Measurements from ENCODE around the gene LIG3. TPM values are rescaled to one million over a fixed set of nuclear protein-coding genes. Genes with fewer than 3 reads are reported as not detected.
"Not testable (repeated sequence)": the region's sequence is repeated elsewhere in the genome, so short reads cannot be mapped to it uniquely, and the experiment has no call there.

The LIG3 gene
- 22.6 TPM for polyA plus RNA-seq (ENCODE audit: insufficient read length)

DNA sequence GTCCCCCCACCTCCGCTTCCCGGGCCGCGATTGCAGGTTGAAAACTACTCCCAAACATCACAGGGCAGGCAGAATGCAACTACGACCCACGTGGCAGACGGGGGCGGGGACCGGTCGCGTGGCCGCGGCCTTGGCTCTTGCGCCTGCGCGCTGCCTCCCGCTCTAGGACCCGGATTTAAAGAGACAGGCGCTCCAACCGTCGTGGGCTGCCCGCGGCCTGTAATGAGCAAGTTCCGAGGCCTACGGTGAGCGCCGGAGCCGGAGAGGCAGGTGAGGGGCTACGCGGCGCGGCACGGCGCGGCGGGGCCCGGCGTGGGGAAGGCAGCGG, at the start of gene LIG3:
TSS of gene LIG3 (plus strand) at position 160 of the 328 bp plus-strand sequence. CDS start 2,494 bp downstream, outside the sequence.
- DNase-seq, result peak; percentile 96

DNA sequence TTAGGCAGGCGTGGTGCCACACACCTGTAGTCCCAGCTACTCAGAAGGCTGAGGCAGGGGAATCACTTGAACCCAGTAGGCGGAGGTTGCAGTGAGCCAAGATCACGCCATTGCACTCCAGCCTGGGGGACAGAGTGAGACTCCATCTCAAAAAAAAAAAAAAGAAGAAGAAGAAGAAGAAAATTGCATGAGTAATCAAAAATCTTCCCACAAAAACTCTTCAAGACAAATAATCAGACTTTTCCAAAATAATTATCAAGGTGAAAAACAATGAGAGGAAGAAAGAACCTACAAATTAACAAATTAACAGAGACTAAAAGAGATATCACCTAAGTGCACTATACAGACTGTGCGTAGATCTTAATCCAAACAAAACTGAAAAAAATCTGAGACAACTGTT, 29.5 kb upstream of the LIG3 start:
- not testable (repeated sequence) for DNase-seq

DNA sequence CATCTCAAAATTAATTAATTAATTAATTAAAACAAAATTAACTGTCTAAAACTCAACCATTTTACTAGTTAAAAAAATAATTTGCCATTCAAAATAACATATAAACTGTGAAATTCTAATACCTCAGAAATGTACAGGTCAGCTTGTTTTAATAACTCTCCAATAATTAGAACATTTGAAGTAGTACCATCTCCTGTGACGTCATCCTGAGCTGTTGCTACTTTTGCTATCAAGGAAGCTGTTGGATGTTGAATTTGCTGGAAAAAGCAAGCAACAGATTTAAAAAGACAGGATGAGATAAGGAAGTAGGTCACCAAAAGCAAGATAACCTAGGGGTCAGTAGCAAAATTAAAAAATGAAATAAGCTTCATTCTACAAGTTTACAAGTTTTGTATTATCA, 21.9 kb upstream of the LIG3 start:
- DNase-seq, result no peak

DNA sequence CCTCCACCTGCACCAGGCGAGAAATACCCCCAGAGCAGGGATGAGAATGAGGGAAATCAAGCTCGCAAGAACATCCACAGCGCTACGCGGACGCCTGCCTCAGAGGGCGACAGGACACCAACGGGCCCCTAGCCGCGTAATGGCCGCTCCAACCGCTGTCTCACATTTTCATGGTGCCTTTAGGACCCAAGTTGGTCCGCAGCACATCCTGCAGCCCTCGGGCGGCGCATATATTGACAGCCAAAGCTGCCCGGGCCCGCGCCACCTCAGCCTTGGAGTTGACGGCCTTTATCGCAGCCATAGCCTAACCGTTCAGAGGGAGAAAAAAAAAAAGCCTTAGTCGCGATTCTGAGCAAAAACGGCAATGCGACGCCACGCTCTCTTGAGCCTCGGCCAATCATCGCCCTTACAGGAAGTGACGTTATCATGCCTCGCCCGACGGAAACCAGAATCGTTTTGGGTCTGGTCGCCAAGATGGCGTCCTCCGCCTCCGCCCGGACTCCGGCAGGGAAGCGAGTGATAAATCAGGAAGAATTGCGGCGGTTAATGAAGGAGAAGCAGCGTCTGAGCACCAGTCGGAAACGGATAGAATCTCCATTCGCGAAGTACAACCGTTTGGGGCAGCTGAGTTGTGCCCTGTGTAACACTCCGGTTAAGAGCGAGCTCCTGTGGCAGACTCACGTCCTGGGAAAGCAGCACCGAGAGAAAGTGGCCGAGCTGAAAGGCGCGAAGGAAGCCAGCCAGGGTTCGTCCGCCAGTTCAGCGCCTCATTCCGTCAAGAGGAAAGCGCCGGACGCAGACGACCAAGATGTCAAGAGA, 19.0 kb upstream of the LIG3 start, which contains the start of the genes CCT6B and ZNF830:
TSS of gene CCT6B (minus strand) at position 368 of the 819 bp plus-strand sequence. CDS start at position 301, 67 bp downstream.
TSS of gene ZNF830 (plus strand) at position 448 of the 819 bp plus-strand sequence. CDS start at position 475, 27 bp downstream.
- peak; percentile 97 for DNase-seq

DNA sequence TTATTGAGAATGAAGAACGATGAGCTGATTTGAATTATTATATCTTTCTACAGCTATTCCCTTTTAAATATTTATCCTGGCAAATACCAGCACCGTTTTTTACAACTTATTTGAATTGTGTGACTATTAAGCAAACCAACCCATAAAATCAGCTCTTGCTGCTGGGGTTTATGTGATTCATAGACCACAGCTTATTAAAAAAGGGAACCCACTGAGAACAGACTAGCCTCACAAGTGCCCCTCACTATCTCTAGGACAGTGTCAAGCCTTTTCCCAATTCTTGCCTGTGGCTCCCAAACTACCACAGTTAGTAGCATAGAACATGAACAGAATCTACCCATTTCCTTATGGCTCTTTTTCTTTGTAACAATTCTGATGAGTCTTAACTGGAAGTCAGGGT, 6.1 kb upstream of the LIG3 start:
- no peak for DNase-seq

DNA sequence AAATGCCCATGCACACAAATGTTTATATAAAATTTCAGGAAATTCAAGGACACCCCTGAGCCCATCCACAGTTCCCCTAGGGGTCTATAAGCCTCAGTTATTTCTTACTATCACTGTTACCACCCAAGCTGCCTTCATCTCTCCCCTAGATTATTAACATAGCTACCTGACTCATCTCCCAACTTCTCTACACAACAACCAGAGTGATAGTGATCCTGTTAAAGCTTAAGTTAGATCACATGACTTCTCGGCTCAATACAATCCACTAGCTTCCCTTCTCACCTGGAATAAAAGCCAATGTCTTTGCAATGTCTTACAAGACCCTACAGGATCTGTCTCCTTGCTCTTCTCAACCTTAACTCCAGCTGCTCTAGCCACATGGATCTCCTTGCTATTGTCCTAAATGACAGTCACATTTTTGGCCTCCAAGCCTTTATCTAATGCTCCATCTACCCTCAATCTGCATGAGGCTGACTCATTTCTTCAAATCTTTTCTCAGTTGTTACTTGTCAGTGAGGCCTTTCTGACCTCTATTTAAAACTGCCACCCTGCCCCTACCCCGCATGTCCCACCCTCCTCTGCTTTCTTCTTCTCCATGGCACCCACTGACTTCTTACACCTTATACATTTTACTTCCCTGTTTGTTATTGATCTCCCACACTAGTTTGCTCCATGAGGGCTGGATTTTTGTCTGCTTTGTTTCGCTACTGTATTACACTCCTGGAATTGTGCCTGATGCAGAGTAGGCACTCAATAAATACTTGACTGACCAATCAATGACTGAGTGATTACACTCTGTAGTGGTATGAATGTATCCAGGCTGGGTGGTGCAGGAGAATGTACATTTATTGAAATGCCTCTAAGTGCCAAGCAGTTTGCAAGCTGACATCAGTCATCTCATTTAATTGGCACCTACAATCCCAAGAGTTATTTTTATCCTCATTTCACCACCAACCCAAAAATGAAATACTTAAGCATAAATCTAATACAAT, 5.2 kb upstream of the LIG3 start:
- DNase-seq, result no peak

DNA sequence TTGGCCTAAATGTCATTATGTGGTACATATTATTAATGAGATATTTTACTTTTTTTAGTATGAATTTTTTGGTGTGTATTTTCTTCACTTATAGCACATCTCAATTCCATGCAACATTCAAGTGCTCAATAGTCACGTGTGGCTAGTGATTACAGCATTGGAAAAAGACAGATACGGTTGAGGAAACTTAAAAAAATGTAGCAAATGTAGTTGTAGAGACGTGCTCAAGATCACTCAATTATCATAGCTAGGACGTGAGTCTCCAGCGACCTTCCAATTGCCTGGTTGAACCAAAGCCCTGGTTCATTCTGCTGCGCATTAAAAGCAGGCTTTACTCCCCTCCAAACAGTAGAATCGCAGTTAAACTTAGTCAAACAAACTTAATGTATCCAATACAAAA, 1.2 kb upstream of the LIG3 start:
- no peak for DNase-seq

DNA sequence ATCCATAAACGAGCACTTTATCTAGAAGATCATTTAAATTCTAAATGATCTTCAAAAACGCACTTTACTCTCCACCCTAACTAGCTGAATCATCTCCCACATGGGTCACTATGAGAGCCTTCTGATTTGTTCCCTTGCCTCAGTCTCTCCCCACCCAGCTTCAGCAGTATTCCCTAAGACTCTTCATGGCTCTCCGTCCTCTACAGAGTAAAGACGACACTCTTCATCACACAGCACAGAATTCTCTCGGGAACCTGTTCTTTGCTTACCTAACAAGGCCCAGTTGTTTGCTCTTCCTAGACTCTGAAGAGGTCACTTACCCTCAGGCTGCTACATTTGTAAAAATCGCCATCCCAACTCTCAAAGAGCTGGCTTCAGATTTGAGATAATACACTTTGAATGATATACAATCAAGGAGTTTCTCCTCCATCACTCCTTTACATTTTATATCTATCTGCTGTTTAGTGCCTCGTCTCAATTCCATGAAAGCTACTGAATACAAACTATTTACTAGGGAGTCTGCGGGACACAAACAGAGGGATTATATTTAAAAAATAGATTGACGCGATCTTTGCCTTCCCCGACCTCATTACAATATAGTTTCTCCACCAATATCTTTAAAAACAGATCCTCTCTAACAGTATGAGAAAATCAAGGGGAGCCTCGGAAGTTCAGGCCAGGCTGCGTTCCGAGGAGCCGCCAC, 511 bp upstream of the LIG3 start:
- DNase-seq, result no peak

DNA sequence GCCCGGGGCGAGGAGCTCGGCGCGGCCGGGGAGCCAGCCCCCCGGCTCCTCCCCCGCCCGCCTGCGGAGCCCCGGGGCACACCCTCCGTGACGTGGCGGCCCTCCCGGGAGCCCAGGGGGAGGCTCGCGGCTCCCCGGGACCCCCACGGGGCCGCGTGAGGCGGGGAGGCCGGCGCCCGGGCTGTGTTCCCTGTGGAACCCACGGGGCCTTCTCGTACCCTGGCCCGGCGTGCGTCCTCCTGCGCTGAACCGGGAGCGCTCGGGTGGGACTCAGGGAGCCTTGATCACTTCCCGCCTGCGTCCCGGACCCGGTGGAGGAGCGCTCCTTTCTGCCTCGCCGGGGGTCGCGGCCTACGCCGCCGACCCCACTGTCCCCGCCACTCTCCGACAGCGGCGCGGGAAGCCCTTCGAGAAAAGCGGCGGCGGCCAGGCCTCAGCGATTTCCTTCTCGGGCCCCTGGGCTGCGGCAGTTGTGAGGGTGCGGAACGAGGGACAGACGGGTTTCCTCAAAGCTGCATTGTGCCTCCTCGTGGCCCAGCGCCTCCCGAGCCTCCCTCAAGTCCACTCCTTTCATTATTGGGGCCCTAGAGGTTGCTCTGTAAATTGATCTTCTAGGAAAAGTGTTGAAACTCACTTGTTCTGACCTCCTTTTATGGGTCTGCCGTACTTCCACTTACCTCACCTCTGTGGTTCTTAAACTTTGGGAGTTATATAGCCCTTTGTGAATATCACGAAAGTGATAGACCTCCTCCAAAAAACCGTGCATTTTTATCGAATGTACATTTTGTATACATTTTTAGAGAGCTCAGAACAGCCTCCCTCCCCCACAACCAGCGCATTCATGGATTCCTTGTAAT, 597 bp downstream of the LIG3 start:
- DNase-seq, result peak; percentile 85

DNA sequence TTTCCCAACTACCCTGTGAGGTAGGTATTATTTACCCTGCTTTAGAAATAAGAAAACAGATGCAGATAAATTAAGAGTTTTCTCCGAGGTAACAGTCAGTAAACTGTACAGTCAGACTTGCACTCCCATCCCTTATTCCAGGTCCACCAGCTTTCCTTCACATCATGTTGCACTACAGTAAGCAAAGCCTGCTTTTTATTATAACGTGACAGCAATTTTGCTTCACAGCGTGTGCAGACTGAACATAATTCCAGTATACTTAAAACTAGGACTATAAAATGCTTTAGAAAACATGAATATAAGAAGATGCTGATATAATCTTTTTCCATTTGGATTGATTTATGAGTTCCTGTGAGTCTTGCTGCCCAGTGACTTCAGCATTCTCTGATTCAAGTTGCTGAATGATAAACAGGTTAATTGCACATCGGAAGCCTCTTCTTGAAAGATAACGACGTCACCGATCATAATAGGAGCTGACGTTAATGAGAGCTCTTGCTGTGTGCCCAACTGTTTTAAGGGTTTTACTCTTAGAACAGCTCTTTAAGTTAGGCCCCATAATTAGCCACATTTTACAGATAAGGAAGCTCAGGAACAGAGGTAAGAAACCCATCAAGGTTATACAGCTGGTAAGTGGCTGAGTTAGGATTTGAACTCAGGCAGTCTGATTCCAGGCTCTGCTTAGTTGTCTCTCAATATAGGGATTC, 1.4 kb downstream of the LIG3 start:
- DNase-seq, result no peak

DNA sequence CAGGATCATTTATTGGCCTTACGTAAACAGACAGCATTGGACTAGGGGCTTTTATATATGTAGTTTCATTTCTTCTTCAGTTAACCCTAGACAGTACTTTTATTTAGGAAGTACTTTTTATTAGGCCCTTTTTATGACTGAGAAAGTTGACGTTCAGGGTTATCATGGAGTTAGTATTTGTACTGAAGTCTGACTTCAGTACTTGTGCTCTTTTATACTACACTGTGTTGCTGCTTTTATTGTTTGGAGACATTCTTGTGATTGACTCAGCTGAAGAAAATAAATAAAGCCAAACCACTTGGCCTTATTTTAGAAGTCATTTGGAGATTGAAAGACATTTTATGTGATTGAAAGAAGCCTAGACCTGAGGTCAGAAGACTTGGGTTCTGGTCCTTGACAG, 6.9 kb downstream of the LIG3 start:
- DNase-seq, result no peak

DNA sequence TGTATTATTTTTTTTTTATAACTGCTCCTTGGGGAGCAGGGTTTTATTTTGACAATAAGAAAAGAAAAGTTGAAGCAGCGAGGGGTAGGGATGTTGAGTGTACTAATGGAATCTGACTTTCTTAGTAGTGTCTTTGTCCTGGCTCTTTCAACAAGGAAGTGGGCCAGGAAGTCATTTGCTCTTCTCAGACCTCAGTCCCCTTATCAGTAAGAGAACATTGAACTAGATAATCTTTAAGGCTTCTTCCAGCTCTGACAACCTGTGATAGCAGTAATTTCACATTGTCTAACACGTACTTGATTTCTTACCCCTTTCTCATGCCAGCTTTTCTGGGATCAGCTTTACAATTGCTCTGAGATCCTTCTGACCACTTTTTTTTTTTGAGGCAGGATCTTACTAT, 8.3 kb downstream of the LIG3 start:
- no peak for DNase-seq

DNA sequence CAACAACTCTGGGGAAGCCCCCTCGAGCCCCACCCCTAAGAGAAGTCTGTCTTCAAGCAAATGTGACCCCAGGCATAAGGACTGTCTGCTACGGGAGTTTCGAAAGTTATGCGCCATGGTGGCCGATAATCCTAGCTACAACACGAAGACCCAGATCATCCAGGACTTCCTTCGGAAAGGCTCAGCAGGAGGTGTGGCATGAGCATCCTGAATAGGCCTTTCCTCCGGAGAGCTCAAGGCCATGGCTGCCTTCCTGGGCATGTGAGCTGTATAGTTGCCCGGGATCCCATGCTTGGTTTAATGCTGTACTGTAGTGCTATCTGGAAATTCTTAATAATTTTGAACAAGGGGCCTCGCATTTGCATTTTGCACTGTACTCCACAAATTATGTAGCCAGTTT, 9.2 kb downstream of the LIG3 start:
- DNase-seq, result no peak

DNA sequence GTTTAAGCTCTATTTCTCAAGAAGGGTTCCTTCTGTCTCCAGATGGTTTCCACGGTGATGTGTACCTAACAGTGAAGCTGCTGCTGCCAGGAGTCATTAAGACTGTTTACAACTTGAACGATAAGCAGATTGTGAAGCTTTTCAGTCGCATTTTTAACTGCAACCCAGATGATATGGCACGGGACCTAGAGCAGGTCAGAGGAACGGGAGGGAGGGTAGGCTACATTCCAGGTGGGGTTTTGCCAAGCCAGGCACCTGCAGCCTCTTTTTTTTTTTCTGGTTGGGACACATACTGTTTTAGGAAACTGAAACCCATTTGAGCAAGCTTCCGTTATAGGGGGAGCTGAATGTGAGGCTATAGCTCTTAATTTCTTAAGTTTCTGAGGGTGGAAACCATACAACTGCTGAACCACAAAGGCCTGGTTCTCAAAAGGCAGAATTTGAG, 10.6 kb downstream of the LIG3 start:
- no peak for DNase-seq

DNA sequence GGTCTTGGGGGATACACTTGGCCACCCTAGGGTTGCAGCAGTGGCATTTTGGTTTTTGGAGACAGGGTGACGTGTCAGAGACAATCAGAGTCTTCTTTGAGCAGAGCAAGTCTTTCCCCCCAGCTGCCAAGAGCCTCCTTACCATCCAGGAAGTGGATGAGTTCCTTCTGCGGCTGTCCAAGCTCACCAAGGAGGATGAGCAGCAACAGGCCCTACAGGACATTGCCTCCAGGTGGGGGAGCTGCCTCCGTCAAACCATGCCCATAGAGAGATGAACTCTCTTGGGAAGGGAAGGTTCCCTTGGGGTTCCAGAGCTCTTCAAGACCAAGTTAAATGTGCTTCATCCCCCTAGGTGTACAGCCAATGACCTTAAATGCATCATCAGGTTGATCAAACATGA, 11.3 kb downstream of the LIG3 start:
- no peak for DNase-seq

DNA sequence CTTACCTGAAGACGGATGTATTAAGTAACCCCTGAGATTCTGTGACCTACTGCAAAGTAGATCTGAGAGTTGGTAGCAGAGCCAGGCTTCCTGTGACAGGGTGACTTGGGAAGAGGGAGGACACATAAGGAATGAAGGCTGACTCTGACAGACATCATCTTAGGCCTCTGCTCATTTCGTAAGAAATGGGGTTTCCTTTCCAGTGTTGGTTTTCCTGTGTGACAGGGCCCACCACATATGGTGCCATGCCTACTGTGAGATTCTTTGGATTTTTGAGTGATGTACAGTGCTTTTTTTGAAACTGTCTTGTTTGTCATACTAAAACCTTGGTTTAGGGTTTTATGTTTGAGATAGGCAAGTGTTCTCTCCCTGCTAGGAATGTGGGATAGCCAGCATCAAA, 12.7 kb downstream of the LIG3 start:
- DNase-seq, result no peak

DNA sequence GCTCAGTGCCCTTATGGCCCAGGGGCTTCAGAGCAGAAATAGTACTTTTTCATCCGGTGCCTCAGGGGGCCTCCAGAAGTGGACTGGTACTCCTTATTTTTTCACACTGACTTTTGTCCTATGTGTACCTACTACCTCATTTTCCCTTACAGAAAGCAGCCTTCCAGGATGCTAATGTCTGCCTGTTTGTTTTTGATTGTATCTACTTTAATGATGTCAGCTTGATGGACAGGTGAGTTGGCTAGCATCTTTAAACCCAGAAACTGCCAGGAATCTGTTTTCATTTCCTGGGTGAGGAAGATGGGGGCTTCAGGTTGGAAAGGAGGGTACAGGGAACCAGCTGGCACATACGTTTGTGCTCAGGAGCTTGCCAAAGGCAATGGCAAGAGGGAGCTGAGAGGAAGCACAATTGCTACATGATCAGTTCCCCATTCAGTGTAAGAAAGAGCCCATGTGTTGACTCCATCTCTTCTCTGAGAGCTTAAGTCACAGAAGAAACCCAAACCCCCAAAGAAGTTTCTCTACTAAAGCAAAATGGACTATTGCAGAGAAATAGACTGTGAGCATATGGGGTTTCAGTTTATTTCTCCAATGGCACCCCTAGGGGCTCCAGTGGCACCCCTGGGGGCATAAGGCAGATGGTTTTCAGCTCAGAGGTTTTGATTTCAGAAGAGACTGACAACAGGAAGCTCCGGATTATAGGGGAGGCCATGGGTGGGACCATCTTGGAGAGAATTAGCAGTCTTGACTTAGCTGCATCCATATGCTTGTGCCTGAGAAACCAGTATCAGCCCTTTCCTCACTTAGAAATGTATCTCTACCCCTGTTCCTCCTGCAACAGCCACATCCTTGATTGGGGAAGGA, 16.3 kb downstream of the LIG3 start:
- no peak for DNase-seq

DNA sequence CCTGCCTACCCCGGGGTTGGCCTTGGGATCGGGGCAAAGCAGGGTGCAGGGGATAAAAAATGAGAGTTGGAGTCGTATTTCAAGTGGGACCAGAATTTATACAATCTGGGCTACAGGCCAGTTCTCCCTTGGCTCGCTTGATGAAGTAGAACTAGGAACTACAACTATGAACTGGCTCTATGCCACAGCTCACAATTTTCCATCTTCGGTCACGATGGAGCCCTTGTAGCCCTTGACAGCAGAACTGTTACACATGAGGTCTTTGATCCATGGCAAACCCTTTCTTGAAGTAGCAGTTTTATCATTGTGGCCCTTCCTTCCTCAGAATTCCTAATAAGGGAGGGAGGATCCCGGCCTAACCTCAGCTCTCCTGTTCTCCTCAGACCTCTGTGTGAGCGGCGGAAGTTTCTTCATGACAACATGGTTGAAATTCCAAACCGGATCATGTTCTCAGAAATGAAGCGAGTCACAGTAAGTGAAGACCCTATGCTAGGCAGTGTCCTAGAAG, 17.1 kb downstream of the LIG3 start:
- DNase-seq, result peak; percentile 87

DNA sequence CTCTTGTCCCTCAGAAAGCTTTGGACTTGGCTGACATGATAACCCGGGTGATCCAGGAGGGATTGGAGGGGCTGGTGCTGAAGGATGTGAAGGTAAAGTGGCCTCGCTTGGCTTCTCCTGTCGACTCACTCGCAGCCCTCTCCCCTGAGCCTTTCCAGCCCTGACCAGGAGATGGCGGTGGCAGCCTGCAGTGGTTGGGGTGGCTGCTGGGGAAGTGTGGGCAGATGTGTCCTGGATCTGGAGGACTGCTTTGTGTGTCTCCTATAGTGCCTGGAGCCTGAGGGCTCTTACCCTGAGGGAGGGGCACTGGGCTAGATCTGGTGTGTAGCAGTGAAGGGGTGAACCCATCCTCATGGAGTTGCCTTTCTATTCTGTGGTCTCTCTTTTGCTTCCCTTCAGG, 17.9 kb downstream of the LIG3 start:
- no peak for DNase-seq

DNA sequence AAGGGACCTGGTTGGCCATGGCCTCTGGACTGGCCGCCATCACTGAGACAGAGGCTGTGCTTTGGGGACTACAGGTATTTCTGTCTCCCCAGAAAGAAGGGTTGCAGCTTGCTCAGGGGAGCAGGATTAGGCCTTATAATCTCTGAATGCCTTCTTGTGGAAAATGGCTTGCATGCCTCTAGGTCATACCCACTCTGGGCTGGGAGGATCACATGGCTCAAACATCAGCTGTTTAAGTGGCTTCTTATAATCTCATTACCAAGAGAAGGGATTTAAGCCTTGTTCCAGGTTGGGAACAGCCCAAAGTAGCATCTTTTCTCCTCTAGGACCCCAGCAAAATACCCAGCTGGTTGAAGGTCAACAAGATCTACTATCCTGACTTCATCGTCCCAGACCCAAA, 19.1 kb downstream of the LIG3 start:
- no peak for DNase-seq
